ENCODE results near the gene GEMIN5.
"Not testable (repeated sequence)": the region's sequence is repeated elsewhere in the genome, so short reads cannot be mapped to it uniquely, and the experiment has no call there.

Gene GEMIN5, protein sequence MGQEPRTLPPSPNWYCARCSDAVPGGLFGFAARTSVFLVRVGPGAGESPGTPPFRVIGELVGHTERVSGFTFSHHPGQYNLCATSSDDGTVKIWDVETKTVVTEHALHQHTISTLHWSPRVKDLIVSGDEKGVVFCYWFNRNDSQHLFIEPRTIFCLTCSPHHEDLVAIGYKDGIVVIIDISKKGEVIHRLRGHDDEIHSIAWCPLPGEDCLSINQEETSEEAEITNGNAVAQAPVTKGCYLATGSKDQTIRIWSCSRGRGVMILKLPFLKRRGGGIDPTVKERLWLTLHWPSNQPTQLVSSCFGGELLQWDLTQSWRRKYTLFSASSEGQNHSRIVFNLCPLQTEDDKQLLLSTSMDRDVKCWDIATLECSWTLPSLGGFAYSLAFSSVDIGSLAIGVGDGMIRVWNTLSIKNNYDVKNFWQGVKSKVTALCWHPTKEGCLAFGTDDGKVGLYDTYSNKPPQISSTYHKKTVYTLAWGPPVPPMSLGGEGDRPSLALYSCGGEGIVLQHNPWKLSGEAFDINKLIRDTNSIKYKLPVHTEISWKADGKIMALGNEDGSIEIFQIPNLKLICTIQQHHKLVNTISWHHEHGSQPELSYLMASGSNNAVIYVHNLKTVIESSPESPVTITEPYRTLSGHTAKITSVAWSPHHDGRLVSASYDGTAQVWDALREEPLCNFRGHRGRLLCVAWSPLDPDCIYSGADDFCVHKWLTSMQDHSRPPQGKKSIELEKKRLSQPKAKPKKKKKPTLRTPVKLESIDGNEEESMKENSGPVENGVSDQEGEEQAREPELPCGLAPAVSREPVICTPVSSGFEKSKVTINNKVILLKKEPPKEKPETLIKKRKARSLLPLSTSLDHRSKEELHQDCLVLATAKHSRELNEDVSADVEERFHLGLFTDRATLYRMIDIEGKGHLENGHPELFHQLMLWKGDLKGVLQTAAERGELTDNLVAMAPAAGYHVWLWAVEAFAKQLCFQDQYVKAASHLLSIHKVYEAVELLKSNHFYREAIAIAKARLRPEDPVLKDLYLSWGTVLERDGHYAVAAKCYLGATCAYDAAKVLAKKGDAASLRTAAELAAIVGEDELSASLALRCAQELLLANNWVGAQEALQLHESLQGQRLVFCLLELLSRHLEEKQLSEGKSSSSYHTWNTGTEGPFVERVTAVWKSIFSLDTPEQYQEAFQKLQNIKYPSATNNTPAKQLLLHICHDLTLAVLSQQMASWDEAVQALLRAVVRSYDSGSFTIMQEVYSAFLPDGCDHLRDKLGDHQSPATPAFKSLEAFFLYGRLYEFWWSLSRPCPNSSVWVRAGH (N-terminal part only)

DNA sequence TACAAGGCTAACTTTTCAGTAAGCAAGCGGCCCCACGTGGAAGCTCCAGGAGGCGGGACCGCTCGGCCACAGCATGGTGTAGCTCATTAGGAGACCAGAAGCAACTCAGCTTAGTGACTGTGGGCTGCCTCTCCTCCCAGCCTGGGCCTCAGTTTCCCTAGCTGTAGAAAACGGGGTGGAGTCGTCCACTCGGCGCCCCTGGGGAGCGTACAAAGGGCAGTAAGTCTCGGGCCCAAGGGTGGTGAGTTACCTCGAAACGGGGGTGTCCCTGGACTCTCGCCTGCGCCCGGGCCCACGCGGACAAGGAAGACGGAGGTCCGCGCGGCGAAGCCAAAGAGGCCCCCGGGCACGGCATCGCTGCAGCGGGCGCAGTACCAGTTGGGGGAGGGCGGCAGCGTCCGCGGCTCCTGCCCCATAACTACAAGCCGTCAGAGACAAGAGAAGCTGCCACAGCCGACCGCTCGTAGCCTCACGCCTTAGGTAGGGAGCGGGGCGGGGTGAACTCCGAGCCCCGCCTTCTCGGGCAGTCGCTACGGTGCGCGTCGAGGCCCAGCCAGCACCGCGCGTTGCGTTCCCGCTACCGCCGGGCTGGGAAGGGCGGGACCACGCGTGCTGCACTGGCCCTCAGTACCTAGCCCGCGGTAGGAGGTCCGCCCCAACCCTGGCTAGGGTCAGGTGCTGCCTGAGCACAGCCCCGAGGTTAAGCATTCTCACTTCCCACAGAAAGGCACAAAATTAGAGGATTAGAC, at the start of gene GEMIN5:
TSS of gene GEMIN5 (minus strand) at position 494 of the 749 bp plus-strand sequence. CDS start at position 416, 78 bp downstream.
- DNase-seq (ENCODE audit: low read depth) = no peak

DNA sequence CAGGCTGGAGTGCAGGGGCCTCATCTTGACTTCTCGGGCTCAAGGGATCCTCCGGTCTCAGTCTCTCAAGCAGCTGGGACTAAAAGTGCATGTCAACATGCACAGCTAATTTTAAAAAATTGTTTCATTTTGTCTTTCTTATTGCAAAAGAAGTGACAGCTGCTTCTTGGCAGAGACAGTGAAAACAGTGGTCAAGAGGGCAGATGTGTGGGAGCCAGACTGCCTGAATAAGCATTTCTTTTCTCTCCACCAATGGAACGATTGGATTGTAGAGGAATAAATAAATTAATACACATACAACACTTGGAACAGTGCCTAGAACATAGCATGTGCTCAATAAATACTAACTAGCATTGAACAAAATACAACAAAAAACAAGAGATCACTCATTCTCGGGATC, 48.1 kb upstream of the GEMIN5 start:
- DNase-seq (ENCODE audit: low read depth) = no peak

DNA sequence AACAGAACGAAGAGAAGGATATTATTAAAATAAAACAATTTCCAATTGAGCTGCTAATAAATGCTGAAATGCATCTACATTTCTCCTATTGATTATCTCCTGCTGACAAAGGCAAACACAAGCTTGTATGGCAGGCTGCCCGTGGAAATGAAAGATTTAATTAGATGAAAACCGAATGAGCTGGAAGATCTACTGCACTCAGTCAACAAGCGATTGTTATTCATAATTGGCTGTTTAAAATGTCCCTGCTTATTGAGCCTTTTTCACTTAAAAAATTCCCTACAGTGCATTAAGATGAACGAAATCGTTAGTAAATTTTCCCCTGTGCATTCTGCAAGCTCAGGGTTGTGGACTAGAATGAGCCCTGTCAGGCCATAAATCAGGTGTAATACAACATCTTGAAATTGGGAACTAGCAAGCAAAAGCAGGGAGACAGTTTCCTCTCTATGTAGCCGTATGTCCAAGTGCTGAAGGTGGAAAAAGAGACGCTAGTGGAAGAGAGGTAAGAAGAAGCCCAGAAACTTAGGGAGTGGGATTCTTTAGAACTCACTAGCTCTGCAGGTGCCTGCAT, 47.0 kb upstream of the GEMIN5 start:
- no peak for DNase-seq (ENCODE audit: low read depth)

DNA sequence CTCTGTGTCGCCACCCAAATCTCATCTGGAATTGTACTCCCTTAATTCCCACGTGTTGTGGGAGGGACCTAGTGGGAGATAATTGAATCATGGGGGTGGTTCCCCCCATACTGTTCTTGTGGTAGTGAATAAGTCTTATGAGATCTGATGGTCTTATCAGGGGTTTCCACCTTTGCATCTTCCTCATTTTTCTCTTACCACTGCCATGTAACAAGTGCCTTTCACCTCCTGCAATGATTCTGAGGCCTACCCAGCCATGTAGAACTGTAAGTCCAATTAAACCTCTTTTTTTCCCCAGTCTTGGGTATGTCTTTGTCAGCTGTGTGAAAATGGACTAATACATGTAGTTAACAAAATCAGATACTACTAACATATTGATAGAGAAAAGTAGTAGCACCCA, 40.3 kb upstream of the GEMIN5 start:
- DNase-seq (ENCODE audit: low read depth) = not testable (repeated sequence)

DNA sequence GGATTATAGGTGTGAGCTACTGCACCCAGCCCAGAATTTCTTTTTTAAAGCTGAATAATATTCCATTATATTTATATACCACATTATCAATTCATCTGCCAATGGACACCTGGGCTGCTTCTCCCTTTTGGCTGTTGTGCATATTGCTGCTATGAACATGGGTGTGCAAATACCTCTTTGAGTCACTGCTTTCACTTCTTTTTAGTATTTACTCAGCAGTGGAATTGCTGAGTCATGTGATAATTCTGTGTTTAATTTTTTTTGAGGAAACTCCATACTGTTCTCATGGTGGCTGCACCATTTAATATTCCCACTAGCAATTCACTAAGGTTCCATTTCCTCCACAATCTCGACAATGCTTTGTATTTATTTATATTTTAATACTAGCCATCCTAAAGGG, 39.4 kb upstream of the GEMIN5 start:
- DNase-seq (ENCODE audit: low read depth) = no peak

DNA sequence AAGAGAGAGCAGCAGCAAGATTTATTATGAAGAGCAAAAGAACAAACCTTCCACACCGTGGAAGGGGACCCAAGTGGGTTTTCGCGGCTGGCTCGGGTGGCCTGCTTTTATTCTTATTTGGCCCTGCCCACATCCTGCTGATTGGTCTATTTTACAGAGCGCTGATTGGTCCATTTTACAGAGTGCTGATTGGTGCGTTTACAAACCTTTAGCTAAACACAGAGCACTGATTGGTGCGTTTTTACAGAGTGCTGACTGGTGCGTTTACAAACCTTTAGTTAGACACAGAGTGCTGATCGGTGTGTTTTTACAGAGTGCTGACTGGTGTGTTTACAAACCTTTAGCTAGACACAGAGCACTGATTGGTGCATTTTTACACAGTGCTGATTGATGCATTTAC, 38.1 kb upstream of the GEMIN5 start:
- DNase-seq (ENCODE audit: low read depth) = not testable (repeated sequence)

DNA sequence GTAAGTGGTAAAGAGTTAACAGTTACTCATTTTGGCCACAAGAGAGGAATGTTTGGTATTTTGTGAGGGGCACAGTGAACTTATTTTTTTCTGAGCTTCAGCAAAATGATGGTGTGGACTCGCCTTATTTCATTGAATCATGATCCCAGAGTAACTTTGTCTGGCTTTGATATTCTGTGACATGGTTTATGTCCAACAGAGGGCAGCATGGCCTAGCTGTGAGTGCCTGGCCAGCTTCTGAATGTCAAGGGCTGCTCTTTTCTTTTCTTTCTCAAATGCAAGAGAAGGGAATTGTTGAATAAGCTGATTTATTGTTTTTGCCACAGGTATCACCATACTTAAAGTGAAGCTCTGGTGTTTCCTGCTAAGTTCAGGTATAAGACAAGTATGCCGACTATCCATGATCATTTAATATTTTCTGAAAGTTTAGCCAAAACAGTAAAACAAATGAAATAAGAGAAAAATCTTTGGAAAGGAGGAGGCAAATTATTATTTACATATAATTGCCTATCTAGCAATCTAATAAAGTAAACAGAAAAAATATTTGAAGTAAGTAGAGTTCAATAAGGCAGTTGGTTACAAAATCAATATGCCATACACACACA, 34.6 kb upstream of the GEMIN5 start:
- no peak for DNase-seq (ENCODE audit: low read depth)

DNA sequence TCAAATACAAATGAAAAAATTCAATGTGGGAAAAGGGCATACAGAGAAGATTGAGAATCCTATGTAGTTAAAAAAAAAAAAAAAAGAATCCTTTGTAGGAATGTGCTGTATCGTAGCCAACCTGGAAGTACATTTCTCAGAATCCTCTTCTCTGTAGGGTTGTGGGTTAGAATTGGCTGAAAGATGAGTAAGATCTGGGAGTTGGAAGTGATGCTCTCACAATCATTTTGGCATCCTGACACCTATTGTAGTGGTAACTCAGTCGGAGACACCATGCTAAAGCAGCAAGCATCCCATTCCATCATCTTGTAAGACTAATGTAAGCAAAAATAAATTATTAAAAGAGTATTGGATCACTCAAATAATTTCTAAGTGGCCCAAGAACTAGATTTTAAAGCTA, 33.5 kb upstream of the GEMIN5 start:
- no peak for DNase-seq (ENCODE audit: low read depth)

DNA sequence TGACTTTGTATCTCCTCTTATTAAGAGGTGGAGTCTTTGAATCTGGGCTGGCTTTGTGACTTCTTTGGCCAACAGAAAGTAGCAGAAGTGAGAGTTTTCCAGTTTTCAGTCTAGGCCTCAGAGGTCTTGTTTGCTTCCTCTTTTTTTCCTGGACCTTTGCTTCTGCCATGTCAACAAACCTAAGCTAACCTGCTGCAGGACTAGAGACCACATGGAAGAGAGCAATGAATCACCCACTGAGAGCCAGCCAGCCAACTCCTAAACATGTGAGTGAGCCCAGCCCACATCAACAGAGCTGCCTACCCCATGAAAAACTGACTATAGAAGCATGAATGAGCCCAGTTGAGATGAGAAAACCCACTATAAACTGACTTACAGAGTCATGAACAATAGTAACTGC, 32.7 kb upstream of the GEMIN5 start:
- no peak for DNase-seq (ENCODE audit: low read depth)

DNA sequence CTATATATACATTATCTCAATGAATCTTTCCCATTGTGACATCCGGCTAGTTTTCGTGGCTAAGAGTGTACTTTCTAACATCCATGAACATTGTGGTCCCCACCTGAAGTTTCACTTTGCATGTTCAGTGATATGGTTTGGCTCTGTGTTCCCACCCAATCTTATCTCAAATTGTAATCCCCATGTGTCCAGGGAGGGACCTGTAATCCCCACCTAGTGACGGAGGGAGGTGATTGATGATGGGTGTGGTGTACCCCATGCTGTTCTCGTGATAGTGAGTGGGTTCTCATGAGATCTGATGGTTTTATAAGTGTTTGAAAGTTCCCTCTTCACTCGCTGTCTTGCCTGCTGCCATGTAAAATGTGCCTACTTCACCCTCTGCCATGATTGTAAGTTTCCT, 30.9 kb upstream of the GEMIN5 start:
- DNase-seq (ENCODE audit: low read depth) = no peak

DNA sequence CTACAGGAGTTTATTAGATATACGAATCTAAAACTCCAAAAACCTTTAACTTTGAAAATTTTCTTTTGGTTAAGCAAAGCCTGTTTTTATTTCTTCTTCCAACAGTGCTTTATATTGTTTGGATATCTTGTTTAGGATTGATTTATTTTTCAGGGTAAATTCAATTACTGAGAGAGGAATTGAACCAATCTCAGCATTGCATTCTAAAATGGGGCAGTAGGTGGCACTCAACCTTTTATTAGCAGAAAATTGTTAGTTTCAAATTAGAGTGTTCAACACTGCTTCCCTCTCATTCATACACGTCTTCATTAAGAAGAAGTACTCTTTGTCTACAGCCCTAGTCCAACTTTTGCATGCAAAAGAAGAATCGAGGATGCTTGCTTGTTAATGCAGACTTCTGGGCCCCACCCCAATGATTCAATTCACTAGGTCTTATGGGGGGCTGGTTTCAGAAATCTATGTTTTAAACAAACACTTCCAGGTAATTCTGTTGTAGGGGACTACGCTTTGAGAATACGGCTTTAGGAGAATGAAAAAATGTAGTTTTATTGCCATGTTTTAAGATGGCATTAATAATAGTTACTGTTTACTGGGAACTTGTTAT, 29.5 kb upstream of the GEMIN5 start:
- DNase-seq (ENCODE audit: low read depth) = no peak

DNA sequence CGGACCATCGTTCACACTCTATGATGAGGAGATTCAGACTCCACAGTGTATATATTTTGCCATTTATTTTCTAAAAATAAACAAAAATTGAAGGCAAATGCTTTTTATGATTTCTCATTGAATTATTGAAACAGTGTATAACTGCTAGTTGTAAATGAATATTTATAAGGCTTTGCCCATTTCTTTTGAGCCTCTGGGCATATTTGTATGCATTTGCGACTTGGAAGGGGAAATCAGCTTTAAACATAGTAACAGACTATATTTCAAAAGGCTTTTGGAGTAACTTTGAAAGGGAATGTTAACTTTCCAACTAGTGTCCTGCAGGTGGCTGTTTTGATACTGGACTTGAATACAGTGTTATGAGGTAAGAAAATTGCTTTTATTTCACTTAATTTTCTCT, 28.9 kb upstream of the GEMIN5 start:
- no peak for DNase-seq (ENCODE audit: low read depth)

DNA sequence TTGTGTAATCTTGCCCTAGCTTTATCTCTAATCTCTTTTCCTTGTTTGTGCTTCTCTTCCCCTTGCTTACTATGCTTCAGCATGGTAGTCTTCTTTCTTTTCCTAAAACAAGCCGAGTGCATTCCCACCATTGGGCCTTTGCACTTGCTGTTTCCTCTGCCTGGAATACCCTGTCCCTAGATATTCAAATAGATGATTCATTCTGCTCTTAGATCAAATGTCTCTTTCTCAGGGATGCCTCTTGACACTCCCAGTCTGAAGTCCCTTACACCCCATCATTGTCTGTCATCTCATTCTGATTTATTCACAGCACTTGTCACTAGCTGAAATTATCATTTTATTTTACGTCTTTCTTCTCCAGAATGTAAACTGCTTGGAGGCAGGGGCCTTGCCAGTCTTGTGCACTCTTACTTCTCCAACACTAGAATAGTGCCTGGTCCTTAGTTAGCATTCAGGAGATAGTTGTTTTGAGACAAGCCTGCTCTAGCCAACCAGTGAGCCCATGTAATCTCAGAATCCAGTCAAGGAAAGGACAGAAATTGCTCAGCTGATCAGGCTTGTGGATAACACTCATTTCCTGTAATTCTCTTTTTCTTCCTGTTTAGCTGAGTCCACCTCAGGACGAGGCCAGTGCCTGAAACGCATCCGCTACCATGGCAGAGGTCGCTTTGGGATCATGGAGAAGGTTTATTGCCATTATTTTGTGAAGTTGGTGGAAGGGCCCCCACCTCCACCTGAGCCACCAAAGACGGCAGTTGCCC, 28.2 kb upstream of the GEMIN5 start:
- DNase-seq (ENCODE audit: low read depth) = no peak

DNA sequence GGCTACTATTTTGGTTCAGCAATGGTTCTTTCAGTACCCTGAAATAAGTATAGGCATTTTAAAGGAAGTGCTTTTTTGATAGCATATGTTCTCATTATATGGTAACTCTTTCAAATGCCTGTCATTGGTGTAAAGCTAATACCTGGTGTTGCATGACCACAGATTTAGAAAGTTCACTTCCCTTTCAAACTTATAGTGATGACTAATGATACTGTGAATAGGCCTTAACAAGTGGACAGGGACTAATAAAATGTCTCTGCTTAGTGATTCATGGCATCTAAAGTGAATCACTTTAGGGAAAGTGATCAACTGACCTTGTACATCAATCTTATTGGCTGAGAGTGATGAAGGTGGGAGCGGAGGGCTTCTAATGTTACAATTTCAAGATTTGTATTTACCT, 24.5 kb upstream of the GEMIN5 start:
- DNase-seq (ENCODE audit: low read depth) = no peak

DNA sequence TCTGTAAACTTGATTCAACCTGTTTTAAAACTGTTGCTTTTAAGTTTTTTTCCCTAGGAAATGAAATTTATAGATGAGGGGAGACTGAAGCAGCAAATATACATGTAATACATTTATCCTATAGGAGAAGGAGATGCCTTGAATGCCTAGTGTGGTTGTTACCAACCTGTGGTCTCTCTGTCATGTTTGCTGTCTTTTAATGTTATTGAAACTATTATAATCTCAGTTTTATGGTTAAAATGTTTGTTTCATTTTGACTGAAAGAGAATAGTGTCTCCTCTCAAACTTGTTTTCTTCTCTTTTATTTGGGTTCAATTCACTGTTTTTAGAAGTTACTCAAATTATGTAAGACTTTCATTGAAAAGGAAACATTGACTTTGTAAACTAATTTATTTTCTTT, 18.7 kb upstream of the GEMIN5 start:
- DNase-seq (ENCODE audit: low read depth) = no peak

DNA sequence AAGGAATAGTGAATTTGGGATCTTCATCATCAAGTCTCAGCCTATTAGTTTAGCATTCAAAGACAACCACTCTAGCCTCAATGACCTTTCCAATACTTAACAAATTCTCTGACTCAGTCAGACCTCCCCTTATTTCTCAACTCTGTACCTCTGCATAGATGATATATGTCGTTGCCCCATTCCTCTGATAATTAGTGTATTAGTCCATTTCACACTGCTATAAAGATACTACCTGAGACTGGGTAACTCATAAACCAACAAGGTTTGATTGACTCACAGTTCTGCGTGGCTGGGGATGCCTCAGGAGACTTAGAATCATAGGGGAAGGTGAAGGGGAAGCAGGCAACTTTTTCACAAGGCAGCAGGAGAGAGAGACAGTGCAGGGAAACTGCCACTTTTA, 11.8 kb upstream of the GEMIN5 start:
- no peak for DNase-seq (ENCODE audit: low read depth)

DNA sequence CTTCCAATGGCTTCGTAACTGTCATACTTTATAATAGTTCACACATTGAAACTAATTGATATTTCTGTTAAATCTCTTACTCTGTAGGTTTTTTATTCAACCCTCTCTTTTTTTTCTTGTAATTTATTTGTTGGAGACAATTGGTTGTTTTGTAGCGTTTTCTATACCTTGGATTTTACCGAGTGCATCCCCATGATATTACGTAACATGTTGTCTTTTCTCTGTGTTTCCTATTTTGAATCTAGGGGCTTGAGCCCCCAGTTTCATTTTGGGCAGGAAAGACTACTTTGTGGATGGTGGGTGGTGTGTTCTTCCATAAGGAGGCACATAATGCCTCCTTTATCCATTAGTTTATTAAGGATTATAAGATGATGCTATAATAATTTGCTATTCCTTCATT, 10.3 kb upstream of the GEMIN5 start:
- no peak for DNase-seq (ENCODE audit: low read depth)

DNA sequence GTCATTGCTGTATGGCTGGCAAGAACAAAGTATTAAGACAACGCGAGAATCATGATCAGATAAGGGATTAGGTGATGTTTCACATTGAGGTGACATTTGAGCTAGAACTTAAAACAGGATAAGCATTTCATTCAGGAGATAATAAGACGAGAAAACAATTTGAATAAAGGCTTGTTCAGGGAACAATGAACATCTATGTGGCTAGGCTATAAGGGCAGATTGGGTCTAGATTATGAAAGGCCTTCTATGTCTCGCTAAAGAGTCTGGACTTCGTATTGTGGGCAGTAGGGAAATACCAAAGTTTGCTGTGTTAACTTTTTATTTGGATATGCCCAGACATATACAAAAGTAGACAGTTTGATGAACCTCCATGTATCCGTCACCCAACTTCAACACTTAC, 9.8 kb upstream of the GEMIN5 start:
- no peak for DNase-seq (ENCODE audit: low read depth)

DNA sequence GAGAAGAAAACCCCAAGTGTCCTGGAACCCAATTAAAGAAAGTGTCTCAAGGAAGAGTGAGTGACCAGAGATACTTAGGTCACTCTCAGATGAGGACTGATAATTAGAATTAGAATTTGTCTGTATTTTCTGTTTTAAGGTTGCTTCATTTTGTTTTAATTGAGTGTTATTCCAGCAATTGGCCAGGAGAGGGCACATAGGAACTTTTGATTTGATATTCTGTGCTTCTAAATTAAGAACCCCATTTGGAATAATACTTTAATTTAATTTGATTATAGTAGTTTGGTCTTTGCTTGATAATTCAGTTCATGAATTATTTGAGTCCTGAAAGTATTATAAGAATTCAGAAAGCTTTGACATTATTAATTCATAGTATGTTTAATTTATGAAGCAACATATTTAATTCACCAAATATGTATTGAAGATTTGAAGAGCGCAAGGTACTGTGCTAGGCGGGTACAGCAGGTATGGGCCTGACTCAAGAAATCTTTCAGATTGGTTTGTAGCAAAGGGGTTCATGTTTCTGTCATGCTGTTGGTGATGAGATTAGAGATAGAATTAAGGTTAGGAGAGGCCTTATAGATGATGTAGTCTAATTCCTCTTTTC, 7.8 kb upstream of the GEMIN5 start:
- no peak for DNase-seq (ENCODE audit: low read depth)
